Neutrophil (primary cell): ENCODE data around the gene FUZ.

Source experiments
- H3K27ac ChIP-seq: fragments of 200-600 bp; sonication (generic); 2 replicates; pipeline ENCODE4 v1.5.1; 2016; ENCODE audit warnings: mild to moderate bottlenecking, moderate library complexity
- H3K27me3 ChIP-seq: fragments of 200-600 bp; sonication (generic); 2 replicates; pipeline ENCODE4 v1.6.0; 2016; ENCODE audit warnings: mild to moderate bottlenecking
- H3K36me3 ChIP-seq: fragments of 200-600 bp; sonication (generic); 2 replicates; pipeline ENCODE4 v1.5.1; 2017
- H3K4me1 ChIP-seq, 2 experiments: fragments of 200-600 bp in 1 of 2; sonication (generic) in 1 of 2; 1 replicate in 1 of 2; 2 replicates in 1 of 2; pipeline versions ENCODE4 v1.5.1 to v1.6.1; 2013 to 2016; ENCODE audit warnings: low read depth in 1 of 2, low read length in 1 of 2, mild to moderate bottlenecking in 1 of 2, moderate library complexity in 1 of 2; ENCODE audit not compliant: control insufficient read depth in 1 of 2, insufficient read depth in 1 of 2
- H3K4me3 ChIP-seq, 2 experiments: fragments of 200-600 bp in 1 of 2; sonication (generic) in 1 of 2; 1 replicate in 1 of 2; 2 replicates in 1 of 2; pipeline ENCODE4 v1.5.1; 2013 to 2016; ENCODE audit warnings: low read depth in 1 of 2, low read length in 1 of 2, mild to moderate bottlenecking in 1 of 2, moderate library complexity in 1 of 2
- H3K9me3 ChIP-seq: fragments of 200-600 bp; sonication (generic); 2 replicates; pipeline ENCODE4 v1.5.1; 2016
- TF ChIP-seq, protein P1 (sequence below): fragments of 200-600 bp; sonication (generic); IDR thresholded peaks from 2 replicates; pipeline ENCODE4 v1.5.1; 2016; ENCODE audit warnings: antibody characterized with exemption

The FUZ gene

DNA sequence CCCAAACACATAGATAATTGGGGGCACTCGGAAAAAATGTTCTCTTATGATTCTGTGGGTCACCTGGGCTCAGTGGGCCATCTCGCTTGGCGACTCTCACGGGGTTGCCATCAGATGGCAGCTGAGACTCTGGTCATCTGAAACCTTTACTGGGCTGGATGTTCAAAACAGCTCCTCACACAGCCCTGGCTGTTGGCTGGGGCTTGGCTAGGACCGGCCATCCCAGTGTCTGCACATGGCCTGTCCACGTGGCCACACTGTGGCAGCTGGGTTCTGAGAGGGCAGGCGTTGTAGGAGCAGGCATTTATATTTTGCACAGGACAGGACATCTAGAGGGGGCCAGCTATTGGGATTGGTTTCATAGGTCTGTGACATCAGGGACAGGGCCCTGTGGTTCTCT lies 20.5 kb upstream of the FUZ start:
- Histone ChIP-seq H3K36me3 (peaks cover 99% of the 10 kb centered on the region), H3K4me3 (no peak overlapping the region)

DNA sequence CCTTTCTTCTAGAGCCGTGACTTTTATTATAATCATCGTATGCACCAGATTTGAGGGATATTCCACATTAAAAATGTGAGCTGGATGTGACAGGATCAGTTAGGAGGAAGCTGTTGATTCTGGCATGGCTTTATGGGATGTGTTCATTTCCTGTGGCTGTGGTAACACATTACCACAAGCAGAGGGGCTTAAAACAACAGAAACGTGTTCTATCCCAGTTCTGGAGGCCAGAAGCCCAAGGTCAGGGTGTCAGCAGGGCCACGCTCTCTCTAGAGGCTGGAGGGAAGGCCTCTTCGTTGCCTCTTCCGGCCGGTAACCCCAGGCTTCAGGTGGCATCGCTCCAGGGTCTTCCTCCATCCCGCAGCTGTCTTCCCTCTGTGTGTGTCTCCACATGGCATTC lies 19.5 kb upstream of the FUZ start:
- H3K4me3 ChIP-seq, result peak overlapping the region; percentile 0 to 53
- TF ChIP-seq, protein P1, sequence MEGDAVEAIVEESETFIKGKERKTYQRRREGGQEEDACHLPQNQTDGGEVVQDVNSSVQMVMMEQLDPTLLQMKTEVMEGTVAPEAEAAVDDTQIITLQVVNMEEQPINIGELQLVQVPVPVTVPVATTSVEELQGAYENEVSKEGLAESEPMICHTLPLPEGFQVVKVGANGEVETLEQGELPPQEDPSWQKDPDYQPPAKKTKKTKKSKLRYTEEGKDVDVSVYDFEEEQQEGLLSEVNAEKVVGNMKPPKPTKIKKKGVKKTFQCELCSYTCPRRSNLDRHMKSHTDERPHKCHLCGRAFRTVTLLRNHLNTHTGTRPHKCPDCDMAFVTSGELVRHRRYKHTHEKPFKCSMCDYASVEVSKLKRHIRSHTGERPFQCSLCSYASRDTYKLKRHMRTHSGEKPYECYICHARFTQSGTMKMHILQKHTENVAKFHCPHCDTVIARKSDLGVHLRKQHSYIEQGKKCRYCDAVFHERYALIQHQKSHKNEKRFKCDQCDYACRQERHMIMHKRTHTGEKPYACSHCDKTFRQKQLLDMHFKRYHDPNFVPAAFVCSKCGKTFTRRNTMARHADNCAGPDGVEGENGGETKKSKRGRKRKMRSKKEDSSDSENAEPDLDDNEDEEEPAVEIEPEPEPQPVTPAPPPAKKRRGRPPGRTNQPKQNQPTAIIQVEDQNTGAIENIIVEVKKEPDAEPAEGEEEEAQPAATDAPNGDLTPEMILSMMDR, result no peak
- peak overlapping the region; percentile 85 for H3K27ac ChIP-seq
- H3K27me3 ChIP-seq, result no peaks in the 10 kb centered on the region
- peaks cover 29 to 31% of the 10 kb centered on the region in 2 experiments for H3K4me1 ChIP-seq
- H3K9me3 ChIP-seq, result no peaks in the 10 kb centered on the region
- H3K36me3 ChIP-seq, result peaks cover 98% of the 10 kb centered on the region

More for the DNA sequence above, 20.5 kb upstream of the FUZ start:
- H3K27me3 ChIP-seq, result no peaks in the 10 kb centered on the region
- no peaks in the 10 kb centered on the region for H3K9me3 ChIP-seq
- TF ChIP-seq, protein P1, result no peak
- H3K27ac ChIP-seq, result peak overlapping the region; percentile 85
- peaks cover 29 to 31% of the 10 kb centered on the region in 2 experiments for H3K4me1 ChIP-seq

DNA sequence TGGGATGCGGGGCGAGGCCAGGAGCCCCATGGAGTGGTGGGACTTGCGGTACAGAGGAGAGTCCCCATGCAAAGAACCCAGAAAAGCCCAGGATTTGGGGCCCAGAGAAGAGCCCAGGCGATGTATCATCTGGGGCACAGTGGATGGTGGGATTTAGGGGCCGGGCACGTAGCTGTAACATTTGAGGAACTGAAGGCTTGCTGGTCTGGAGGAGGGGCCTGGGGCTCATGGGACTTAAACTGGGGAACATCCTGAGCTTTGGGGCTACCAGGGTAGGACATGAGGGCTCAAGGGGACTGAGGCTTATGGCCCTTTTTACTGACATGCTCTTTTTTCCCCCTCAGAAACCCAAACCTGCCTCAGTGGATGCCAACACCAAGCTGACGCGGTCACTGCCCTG lies 18.5 kb upstream of the FUZ start:
- H3K4me3 ChIP-seq, result peak overlapping the region in 1 of 2 experiments; percentile 53
- H3K36me3 ChIP-seq, result peaks cover 98% of the 10 kb centered on the region
- peak overlapping the region; percentile 85 for H3K27ac ChIP-seq
- H3K9me3 ChIP-seq, result no peaks in the 10 kb centered on the region
- H3K4me1 ChIP-seq, result peaks cover 29 to 31% of the 10 kb centered on the region in 2 experiments
- TF ChIP-seq, protein P1, result no peak
- no peaks in the 10 kb centered on the region for H3K27me3 ChIP-seq

DNA sequence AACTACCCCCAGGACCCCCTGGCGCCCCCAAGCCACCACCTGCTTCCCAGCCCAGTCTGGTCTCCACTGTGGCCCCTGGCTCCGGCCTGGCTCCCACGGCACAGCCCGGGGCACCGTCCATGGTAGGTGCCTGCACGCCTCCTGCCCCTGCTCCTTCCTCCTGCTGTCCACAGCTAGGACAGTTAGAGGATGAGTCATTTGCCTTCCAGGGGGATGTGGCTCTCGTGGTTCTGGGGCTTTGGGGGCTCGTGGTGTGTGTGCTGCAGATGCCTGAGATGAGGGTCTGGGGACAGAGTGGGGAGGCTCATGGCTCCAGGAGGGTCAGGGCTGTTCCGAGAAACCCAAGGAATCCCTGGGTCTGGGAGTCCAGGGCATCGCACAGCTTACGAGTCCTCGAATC lies 17.7 kb upstream of the FUZ start:
- H3K4me3 ChIP-seq, result no peak overlapping the region
- peaks cover 29 to 31% of the 10 kb centered on the region in 2 experiments for H3K4me1 ChIP-seq
- H3K36me3 ChIP-seq, result peaks cover 94% of the 10 kb centered on the region
- TF ChIP-seq, protein P1, result no peak
- no peaks in the 10 kb centered on the region for H3K27me3 ChIP-seq
- H3K9me3 ChIP-seq, result no peaks in the 10 kb centered on the region
- peak overlapping the region; percentile 85 for H3K27ac ChIP-seq

DNA sequence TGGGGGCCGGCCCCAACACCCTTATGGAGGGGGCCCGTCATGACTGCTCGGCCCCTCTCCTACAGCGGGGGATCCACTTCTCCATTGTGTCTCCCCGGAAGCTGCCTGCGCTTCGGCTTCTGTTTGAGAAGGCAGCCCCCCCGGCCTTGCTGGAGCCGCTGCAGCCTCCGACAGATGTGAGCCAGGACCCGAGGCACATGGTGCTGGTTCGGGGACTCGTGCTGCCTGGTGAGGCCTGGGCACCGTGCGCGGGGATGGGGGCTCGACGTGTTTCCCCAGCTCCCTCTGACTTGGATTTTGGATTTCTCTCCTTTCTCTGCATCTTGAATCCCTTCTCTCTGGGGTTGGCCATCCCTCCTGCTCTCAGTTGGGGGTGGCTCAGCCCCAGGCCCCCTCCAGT lies 16.6 kb upstream of the FUZ start:
- H3K4me1 ChIP-seq, result peaks cover 29 to 31% of the 10 kb centered on the region in 2 experiments
- no peaks in the 10 kb centered on the region for H3K27me3 ChIP-seq
- no peak overlapping the region for H3K4me3 ChIP-seq
- H3K36me3 ChIP-seq, result peaks cover 83% of the 10 kb centered on the region
- no peak overlapping the region for H3K27ac ChIP-seq
- H3K9me3 ChIP-seq, result no peaks in the 10 kb centered on the region
- TF ChIP-seq, protein P1, result no peak

DNA sequence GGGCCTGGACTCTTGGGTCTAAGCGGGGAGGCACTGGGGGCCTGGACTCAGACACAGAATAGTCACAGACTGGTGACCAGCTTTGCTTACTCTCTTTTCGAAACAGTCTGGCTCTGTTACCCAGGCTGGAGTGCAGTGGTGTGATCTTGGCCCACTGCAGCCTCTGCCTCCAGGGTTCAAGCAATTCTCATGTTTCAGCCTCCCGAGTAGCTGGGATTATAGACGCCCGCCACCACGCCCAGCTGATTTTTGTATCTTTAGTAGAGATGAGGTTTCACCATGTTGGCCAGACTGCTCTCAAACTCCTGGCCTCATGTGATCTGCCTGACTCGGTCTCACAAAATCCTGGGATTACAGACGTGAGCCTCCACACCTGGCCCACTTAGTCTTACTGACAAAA lies 16.1 kb upstream of the FUZ start:
- peaks cover 79% of the 10 kb centered on the region for H3K36me3 ChIP-seq
- no peak overlapping the region for H3K4me3 ChIP-seq
- no peaks in the 10 kb centered on the region for H3K9me3 ChIP-seq
- H3K27ac ChIP-seq, result no peak overlapping the region
- H3K4me1 ChIP-seq, result peaks cover 29 to 31% of the 10 kb centered on the region in 2 experiments
- TF ChIP-seq, protein P1, result no peak
- no peaks in the 10 kb centered on the region for H3K27me3 ChIP-seq
